Activated CD8-positive, alpha-beta memory T cell treated with anti-CD3 and anti-CD28 coated beads for 36 hours (primary cell): ENCODE data around the gene EXTL2. TPM values are rescaled to one million over a fixed set of nuclear protein-coding genes. Genes with fewer than 3 reads are reported as not detected.
"Not testable (repeated sequence)": the region's sequence is repeated elsewhere in the genome, so short reads cannot be mapped to it uniquely, and the experiment has no call there.

Source experiments
- CTCF ChIA-PET: fragments of 350-600 bp; sonication (Branson Sonifier 250); formaldehyde crosslinking; loops from one replicate; lab custom pipeline; 2021; ENCODE audit warnings: antibody characterized with exemption; lab: Charles Lee
- POLR2A ChIA-PET: fragments of 350-600 bp; sonication (Branson Sonifier 250); formaldehyde crosslinking; loops from one replicate; lab custom pipeline; 2021; ENCODE audit warnings: antibody characterized with exemption; lab: Charles Lee
- total RNA-seq, 2 experiments: library from RNA; stranded (reverse); gene quantifications; one replicate each; pipeline ENCODE4 v1.2.3, GENCODE V29; 2021

Gene EXTL2, protein sequence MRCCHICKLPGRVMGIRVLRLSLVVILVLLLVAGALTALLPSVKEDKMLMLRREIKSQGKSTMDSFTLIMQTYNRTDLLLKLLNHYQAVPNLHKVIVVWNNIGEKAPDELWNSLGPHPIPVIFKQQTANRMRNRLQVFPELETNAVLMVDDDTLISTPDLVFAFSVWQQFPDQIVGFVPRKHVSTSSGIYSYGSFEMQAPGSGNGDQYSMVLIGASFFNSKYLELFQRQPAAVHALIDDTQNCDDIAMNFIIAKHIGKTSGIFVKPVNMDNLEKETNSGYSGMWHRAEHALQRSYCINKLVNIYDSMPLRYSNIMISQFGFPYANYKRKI
- total RNA-seq = 10 to 100 TPM; 14.6 to 14.9 TPM

DNA sequence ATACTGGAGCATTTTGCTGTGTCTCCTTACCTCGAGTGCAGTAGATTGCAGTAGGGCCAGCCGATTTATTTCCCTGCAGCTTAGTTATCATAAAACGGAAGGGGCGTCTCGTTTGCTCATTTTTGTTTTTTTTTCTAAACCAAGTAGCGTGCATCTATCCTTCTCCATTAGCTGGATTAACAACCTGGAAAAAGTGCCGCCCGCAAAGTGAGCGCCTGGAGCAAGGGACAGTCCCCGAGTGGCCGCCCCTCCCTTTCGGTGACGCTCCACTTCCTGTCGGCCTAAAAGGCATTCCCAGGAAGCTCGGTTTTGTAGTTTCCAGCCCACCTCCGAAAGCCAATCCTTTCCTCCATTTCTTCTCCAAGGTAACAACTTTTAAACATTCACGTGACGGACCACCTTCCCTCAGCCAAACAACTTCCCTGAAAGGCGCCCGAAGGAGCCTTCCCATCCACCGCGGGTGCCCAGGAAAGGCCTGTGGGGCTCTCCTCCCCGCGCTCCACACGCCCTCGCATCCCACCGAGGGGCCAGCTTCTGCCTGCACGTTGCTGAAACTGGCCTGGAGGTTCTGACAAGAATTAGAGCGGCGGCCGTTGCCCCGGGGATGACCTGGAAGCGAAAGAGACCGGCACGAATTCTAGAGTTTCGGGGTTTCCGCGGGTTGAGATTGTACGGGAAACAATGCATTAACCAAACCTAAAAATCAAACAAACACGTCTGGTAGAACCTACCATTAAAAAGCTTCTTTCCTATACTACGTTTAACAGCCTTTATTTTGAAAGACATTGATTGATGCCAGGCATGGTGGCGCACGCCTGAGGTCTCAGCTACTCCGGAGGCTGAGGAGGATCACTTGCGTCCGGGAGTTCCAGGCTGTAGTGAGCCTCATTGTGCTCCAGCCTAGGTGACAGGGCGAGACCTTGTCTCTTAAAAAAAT is at the start of gene EXTL2:
Gene EXTL2, minus strand, starts transcription at position 240 of the 937 bp plus-strand sequence. CDS start 6,085 bp downstream, outside the sequence.
- POLR2A ChIA-PET = interaction anchor here (0.6 to 1.0 kb wide), 6 partner anchors 9 to 925 kb away, joined by 3 to 5 read pairs (median 3); no protein-coding TSS in a partner anchor
- CTCF ChIA-PET = interaction anchor here (0.9 to 1.7 kb wide), 3 partner anchors 9 to 415 kb away, joined by 3 to 4 read pairs (median 3); no protein-coding TSS in a partner anchor

DNA sequence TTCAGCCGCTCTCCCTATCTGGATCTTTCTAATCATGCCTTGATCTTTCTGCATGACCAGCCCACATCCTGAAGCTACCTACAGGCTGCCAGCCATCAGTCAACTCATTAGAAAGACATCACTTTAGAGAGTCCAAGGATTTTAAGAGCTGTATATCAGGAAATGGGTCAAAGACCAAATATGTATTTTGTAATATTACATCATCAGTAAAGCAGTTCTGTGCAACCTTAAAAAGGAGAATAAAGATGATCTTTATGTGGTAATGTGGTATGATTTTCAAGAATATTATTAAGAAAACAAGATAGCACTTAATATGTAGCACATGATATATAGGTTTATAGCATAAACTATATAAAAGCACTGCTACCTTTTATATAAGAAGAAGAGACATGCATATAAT is 48.9 kb upstream of the EXTL2 start:
- POLR2A ChIA-PET = no interaction called here
- CTCF ChIA-PET = no interaction called here

DNA sequence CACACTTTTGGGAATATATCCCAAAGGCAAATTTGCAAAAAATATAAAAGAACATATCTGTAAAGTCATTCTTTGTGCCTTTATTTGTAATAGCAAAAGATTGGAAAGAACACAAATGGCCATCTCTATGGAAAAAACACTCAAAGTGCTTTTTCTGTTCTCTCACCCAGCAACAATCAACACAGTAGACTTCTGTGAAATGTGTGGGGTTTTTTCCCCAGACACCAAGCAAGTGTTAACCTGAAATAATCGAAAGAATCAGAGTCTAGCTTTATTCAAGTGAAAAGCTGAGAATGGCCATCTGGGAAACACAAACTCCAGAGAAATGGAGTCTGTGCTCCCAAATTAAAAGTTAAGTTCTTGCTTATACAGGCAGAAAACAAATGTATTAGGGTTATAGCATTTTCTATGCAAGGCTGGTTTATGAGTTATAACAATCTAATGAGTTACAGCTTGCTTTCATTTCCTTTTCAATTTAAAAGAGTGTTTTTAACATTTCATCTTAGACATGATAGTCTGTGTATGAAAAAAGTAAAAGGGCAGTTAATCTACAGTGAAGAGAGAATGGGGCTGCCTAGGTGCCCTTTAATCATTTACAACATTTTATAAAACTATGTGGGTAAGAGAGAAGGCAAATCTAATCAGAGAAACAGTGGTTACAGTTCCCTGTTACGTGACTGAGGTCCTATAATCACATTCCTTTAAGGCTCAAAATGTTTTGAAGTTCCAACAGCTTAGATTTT is 47.8 kb upstream of the EXTL2 start:
- ChIA-PET POLR2A (no interaction called here), CTCF (interaction anchor here (0.6 kb wide), 2 partner anchors 38 to 293 kb away, joined by 3 to 4 read pairs; no protein-coding TSS in a partner anchor)

DNA sequence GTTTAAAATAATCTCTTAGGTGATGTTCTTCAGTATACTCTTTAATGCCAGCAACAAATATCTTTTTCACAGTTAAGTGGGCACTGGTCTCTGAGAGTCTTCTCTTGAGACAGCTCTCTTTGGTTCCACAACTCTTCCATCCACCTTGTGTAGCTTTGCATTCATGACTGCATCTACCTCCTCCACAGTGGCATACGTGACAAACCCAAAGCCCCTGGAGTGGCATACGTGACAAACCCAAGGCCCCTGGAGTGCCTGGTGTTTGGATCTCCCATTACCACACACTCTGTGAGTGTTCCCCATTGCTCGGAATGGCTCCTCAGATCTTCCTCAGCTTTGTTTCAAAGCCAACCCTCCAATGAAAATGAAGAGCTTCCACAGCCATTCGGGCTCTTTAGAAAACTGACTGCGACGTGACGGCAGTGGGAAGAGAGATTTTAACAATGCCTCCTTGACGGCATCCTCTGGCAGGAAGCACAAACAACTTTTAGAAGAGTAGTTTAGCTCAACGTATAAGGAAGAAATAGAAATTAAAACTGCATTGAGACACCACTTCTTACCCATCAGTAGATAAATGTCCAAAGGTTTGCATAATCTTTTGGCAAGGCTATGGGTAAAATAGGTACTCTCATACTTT is 47.1 kb upstream of the EXTL2 start:
- CTCF ChIA-PET = interaction anchor here (0.6 kb wide), 1 partner anchor 38 kb away, joined by 3 read pairs; no protein-coding TSS in a partner anchor
- POLR2A ChIA-PET = no interaction called here

DNA sequence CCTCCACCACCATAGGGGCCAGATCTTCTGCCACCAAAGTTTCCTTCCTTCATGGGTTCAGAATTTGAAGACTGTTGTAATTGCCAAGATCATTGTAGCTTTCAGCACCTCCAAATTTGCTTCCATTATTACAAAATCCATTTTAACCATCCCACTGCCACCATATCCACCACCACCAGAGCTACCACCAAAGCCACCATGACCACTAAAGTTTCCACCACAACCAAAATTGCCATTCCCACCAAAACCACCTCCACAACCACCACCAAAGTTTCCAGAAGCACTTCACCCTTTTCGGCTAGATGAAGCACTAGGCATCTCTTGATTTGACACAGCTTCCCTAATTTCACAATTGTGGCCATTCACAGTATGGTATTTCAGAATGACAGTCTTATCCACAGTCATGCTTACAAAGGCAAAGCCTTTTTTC is 46.5 kb upstream of the EXTL2 start:
- CTCF ChIA-PET = no interaction called here
- POLR2A ChIA-PET = interaction anchor here (0.6 kb wide), 1 partner anchor 237 kb away, joined by 3 read pairs; no protein-coding TSS in a partner anchor

DNA sequence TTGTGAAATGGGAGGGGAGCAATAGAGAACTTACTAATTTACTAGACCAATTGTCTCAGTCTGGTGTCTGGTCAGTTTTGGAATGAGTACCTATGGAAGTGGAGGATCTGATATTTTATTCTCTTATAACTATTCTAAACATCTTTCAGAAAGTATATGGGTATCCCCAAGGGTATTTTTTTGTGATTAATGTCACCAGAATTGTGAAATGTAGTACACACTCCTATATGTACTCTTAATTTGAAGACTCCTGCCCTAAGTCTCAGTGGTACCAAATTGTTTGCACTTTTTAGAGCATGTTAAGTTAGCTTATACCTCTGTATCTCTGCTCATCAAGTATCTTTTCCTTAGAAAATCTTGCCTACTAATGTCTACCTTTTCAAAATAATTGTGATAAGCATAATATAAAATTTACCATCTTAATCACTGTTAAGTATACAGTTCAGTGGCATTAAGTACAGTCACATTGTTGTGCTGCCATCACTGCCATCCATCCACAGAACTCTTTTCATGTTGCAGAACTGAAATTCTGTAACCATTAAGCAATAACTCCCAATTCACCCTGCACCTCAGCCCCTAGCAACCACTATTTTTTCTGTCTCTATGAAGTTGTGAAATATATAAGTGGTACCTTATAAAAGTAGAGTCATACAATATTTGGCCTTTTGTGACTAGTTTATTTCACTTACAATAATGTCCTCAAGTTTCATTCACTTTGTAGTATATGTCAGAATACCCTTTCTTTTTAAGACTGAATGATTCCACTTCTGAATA is 41.7 kb upstream of the EXTL2 start:
- POLR2A ChIA-PET = no interaction called here
- CTCF ChIA-PET = no interaction called here

DNA sequence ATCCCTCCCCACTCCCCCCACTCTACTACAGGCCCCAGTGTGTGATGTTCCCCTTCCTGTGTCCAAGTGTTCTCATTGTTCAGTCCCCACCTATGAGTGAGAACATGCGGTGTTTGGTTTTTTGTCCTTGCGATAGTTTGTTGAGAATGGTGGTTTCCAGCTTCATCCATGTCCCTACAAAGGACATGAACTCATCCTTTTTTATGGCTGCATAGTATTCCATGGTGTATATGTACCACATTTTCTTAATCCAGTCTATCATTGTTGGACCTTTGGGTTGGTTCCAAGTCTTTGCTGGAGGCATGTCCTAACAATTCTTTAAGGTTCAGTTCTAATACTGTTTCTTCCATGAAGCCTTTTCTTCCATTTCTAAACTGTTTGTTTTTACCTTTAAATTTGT is 38.9 kb upstream of the EXTL2 start:
- POLR2A ChIA-PET = not testable (repeated sequence)

DNA sequence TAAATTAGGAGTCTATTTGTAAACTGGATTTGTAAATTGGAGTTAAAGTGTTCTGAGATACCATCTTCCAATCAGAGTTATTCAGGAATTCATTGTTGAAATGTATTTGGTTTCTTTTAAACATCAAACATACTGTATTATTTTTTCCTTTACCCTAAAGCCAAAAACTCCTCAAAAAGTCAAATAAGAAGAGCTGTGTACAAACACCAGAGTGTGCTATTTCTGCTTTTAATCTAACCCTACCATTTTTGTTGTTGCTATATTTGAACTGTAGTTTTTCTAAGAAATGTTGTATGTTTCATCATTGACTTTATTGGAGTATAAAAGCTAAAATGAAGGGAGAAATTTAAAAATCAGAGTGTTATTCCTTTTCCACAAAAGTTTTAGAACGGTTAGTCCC is 37.1 kb upstream of the EXTL2 start:
- POLR2A ChIA-PET = no interaction called here
- CTCF ChIA-PET = no interaction called here

More for the DNA sequence above, 38.9 kb upstream of the EXTL2 start:
- CTCF ChIA-PET = not testable (repeated sequence)

DNA sequence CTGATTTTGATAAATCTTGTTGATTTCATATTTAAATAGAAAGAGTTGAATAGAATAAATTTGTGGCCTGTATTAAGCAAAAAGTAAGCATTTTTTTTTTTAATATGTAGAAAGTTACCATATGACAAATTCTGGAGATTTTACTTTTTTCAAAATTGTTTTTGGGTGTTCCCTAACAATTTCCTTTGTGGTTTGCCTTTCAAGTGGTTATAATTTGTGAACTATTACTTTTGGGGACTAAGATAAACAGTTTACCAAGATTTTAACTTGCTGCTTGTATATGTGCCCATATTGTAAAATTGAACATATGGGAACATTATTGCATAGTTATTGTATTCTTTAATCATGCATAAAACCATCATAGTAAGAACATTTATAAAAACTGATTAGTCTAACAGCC is 35.9 kb upstream of the EXTL2 start:
- ChIA-PET POLR2A (no interaction called here), CTCF (no interaction called here)

DNA sequence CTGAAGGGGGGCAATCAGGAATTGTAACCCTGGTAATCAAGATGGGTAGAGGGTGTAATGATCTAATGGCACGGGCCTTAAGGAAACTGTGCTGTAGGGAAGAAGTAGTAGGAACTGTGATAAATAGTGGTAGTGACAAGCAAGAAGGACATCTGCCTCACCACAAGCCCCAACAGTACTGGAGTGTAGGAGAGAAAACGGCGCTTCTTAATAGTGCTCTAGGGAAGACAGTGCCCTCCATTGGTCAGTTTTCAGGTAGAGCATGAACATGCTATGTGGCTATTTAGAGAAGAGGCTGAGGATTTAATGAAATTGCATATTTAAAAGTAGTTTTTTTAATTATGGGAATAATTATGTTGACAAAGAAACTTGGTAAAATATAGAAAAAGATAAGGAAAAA is 33.5 kb upstream of the EXTL2 start:
- POLR2A ChIA-PET = interaction anchor here (0.6 kb wide), 1 partner anchor 18 kb away, joined by 3 read pairs; no protein-coding TSS in a partner anchor
- CTCF ChIA-PET = no interaction called here

DNA sequence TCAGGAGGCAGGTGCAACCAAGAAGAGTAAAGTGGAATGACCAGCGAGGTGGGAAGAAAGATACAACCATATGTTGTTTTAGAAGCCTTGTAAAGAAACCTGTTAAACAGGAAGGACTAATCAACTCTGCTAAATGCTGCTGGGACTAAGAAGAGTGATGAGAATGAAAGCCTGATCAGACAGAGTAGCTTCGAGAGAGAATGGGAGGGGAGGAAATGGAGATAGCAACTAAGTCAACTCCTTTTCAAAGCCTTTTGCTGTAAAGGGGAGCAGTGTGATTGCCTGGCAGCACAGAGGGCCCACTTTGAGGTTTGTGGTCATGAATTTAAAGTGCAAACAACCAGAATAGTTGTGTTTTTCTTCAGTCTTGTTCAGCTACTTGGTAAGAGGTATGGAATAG is 32.6 kb upstream of the EXTL2 start:
- POLR2A ChIA-PET = interaction anchor here (0.6 kb wide), 1 partner anchor 18 kb away, joined by 3 read pairs; no protein-coding TSS in a partner anchor
- CTCF ChIA-PET = no interaction called here

DNA sequence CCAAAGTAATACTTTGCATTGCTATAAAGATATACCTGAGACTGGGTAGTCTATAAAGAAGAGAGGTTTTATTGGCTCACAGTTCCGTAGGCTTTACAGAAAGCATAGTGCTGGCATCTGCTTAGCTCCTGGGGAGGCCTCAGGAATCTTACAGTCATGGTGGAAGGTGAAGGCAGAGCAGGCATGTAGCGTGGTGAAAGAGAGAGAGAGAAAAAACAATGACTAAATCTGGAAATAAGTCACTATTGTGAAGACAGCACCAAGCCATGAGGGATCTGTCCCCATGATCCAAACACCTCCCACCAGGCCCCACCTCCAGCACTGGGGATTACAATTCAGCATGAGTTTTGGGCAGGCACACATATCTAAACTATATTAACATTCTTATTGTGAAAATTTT is 31.6 kb upstream of the EXTL2 start:
- POLR2A ChIA-PET = no interaction called here
- CTCF ChIA-PET = interaction anchor here (1.3 kb wide), 1 partner anchor 310 kb away, joined by 3 read pairs; no protein-coding TSS in a partner anchor

DNA sequence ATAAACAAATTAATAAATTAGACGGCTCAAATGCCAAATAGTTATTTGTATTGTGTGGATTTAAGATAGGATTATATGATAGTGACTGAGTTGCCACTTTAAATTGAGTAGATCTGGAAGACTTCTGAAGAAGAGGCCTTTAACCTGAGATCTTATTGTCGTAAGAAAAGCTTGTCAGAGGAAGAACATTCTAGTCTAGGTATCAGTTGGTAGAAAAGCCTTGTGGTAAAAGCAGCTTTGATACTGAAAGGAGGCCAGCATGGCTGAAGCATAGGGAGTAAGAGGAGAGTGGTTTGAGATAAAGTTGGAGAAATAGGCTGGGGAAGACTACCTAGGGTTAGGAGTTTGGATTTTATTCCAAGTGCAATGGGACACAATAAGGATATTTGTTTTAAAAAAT is 30.3 kb upstream of the EXTL2 start:
- CTCF ChIA-PET = interaction anchor here (0.7 to 5.3 kb wide), 3 partner anchors 311 to 363 kb away, joined by 3 to 24 read pairs (median 3); no protein-coding TSS in a partner anchor
- POLR2A ChIA-PET = no interaction called here

DNA sequence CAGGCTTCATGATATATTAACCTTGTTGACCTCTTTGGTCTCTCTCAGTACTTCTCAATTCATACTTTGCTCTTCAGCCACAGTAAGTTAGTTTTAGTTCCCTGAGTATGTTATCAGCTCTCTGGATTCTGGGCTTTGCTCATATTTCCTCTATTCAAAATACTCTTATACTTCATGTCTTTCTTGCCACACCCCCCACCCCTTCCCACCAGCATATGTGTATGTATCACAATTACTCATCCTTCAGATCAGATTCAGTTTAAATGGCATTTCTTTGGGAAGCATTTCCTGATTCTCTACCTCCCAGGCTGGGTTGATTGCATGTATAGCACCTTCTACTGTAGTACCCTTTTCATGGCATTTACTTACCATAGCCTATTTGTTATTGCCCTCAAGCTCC is 29.6 kb upstream of the EXTL2 start:
- CTCF ChIA-PET = interaction anchor here (1.5 to 5.3 kb wide), 2 partner anchors 315 to 364 kb away, joined by 7 to 24 read pairs; no protein-coding TSS in a partner anchor
- POLR2A ChIA-PET = interaction anchor here (0.6 kb wide), 2 partner anchors 20 to 312 kb away, joined by 3 to 5 read pairs; no protein-coding TSS in a partner anchor

DNA sequence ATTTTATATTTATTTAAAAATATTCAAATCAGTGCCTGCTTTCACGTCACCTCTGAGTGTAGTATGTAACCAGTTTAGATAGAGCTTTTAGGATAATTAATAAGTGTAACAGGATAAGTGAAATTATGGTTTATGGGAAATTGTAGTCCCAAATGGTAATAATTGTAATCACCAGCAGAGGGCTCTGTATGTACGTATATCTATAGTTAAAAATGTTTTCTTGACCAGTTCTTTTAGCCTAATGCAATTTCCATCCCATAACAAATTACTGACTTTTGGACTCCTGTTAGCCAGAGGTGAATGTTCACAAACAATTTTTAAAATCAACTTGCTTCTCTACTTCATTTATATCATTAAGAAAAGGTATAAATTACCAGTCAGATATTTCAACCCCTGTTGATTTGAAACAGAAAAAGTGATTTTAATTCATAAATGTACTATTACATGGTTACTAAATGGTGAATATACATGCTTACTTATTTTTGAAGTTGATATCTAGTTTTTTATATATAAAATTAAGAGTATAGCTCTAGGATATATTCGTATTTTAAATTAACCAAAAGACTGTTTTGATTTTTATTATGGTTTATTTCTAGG is 26.6 kb upstream of the EXTL2 start:
- CTCF ChIA-PET = interaction anchor here (0.6 to 5.3 kb wide), 4 partner anchors 315 to 388 kb away, joined by 3 to 24 read pairs (median 4); no protein-coding TSS in a partner anchor
- POLR2A ChIA-PET = no interaction called here

DNA sequence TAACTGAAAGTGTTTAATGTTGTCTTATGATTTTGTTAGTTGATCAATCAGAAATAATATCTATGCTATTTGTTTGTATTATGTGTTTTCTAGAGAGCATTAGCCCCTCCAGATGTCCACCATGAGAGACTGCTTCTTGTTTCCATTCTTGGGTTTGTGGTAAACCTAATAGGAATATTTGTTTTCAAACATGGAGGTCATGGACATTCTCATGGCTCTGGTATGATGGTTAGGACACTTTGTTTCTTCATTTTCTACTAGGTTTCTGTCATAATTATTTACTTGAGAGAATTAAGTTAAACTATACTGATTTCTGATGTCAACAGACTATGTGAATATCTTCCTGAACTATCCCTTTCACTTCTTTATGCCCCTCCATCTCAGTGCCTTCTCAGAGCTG is 17.4 kb upstream of the EXTL2 start:
- CTCF ChIA-PET = no interaction called here
- POLR2A ChIA-PET = no interaction called here

DNA sequence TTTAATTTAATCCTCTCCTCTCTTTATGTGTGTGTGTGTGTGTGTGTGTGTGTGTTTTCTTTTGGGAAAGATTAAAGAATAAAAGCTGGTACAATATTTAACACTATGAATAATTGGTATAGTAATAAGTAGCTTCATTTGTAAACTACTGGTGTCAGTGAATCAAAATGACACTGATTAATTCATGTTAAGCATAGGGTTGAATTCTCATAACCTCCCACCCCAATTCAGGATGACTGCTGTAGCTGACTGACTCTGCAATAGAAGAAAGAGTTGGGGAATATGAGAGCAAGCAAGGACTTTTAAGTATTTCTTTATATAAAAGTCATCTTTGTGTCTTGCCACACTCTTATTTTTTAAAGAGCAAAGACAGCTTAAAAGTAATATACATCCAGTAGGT is 14.4 kb upstream of the EXTL2 start:
- ChIA-PET POLR2A (interaction anchor here (0.6 to 1.0 kb wide), 5 partner anchors 11 to 270 kb away, joined by 3 to 5 read pairs (median 3); partner anchors contain the start of gene EXTL2), CTCF (interaction anchor here (0.9 kb wide), 1 partner anchor 330 kb away, joined by 4 read pairs; no protein-coding TSS in a partner anchor)
